Endothelial cell of umbilical vein (primary cell): Measurements from ENCODE around the gene TMEM52B. TPM values are rescaled to one million over a fixed set of nuclear protein-coding genes. Genes with fewer than 3 reads are reported as not detected.
"Not testable (repeated sequence)": the region's sequence is repeated elsewhere in the genome, so short reads cannot be mapped to it uniquely, and the experiment has no call there.

Experiments
- BruUV-seq: library from RNA; stranded (reverse); fragments of 400-500 nt; replicated peaks from 2 replicates; lab custom pipeline; 2021; lab: Mats Ljungman, UMichigan
- CTCF ChIA-PET: fragments of 300-600, 350-600 bp; sonication (Branson Sonifier 250); formaldehyde crosslinking; loops from one replicate; lab custom pipeline; 2021; ENCODE audit warnings: antibody characterized with exemption, inconsistent platforms; lab: Charles Lee
- POLR2A ChIA-PET: fragments of 300-600, 350-600 bp; sonication (Branson Sonifier 250); formaldehyde crosslinking; loops from one replicate; lab custom pipeline; 2021; ENCODE audit warnings: antibody characterized with exemption, inconsistent platforms; lab: Charles Lee
- DNase-seq: peaks from one replicate; pipeline ENCODE4 v3.0.0-alpha.2; 2011; ENCODE audit warnings: low read depth, low spot score
- FAIRE-seq: peaks from 2 replicates; lab custom pipeline; 2011; peaks lifted over from hg19 to GRCh38; lab: Jason Lieb, UNC
- H2AFZ ChIP-seq: 2 replicates; pipeline ENCODE4 v1.6.0; 2012; ENCODE audit warnings: low read depth, low read length, control low read depth, inconsistent platforms
- H3K27ac ChIP-seq: 2 replicates; pipeline ENCODE4 v1.5.1; 2011; ENCODE audit warnings: low read depth, mild to moderate bottlenecking, control low read depth, low read length, moderate library complexity; ENCODE audit not compliant: insufficient read depth
- H3K27me3 ChIP-seq, 2 experiments: 2 replicates each; pipeline versions ENCODE4 v1.6.0 to v1.6.1; 2011; ENCODE audit warnings: low read length in 2 of 2, mixed read lengths in 1 of 2; ENCODE audit not compliant: control insufficient read depth in 2 of 2, insufficient read depth in 2 of 2
- H3K36me3 ChIP-seq, 2 experiments: 2 replicates in 1 of 2; 3 replicates in 1 of 2; pipeline ENCODE4 v1.5.1; 2011; ENCODE audit warnings: low read length in 2 of 2, mild to moderate bottlenecking in 1 of 2, moderate library complexity in 1 of 2; ENCODE audit not compliant: control insufficient read depth in 2 of 2, insufficient read depth in 2 of 2; ENCODE audit errors: extremely low read depth in 1 of 2
- H3K4me1 ChIP-seq: 3 replicates; pipeline ENCODE4 v1.5.1; 2011; ENCODE audit warnings: mild to moderate bottlenecking, low read length; ENCODE audit not compliant: control insufficient read depth, insufficient read depth; ENCODE audit errors: extremely low read depth
- H3K4me2 ChIP-seq: 2 replicates; pipeline ENCODE4 v1.6.1; 2011; ENCODE audit warnings: low read length, control low read depth, mixed read lengths; ENCODE audit not compliant: insufficient read depth
- H3K4me3 ChIP-seq, 3 experiments: fragments of 200-600 bp in 1 of 3; sonication (generic), shearing (Covaris generic) in 1 of 3; replicated peaks in 1 of 3; 2 replicates each; pipeline ENCODE4 v1.5.1; 2011 to 2016; ENCODE audit warnings: control low read depth in 3 of 3, low read length in 3 of 3, mild to moderate bottlenecking in 2 of 3, inconsistent platforms in 1 of 3, low read depth in 1 of 3, moderate library complexity in 1 of 3; ENCODE audit not compliant: insufficient read depth in 1 of 3
- H3K79me2 ChIP-seq: 2 replicates; pipeline ENCODE4 v1.6.0; 2012; ENCODE audit warnings: low read length, inconsistent platforms; ENCODE audit not compliant: control insufficient read depth, insufficient read depth
- H3K9ac ChIP-seq: replicated peaks from 2 replicates; pipeline ENCODE3; 2011; ENCODE audit warnings: low read length, control low read depth; ENCODE audit not compliant: insufficient read depth; ENCODE audit errors: extremely low read depth
- H3K9me1 ChIP-seq: replicated peaks from 3 replicates; pipeline ENCODE4 v1.6.0; 2011; ENCODE audit warnings: mild to moderate bottlenecking, low read length; ENCODE audit not compliant: control insufficient read depth, insufficient read depth; ENCODE audit errors: extremely low read depth
- H3K9me3 ChIP-seq: replicated peaks from 2 replicates; pipeline ENCODE4 v1.5.1; 2012; ENCODE audit warnings: low read length, inconsistent platforms; ENCODE audit not compliant: control insufficient read depth, insufficient read depth
- H4K20me1 ChIP-seq: replicated peaks from 2 replicates; pipeline ENCODE3; 2011; ENCODE audit warnings: mild to moderate bottlenecking, low read length; ENCODE audit not compliant: control insufficient read depth, insufficient read depth; ENCODE audit errors: extremely low read depth
- CTCF ChIP-seq, 2 donors: IDR thresholded peaks; 1 replicate in 1 of 2; 2 replicates in 1 of 2; pipeline ENCODE4 v1.5.1; 2011; ENCODE audit warnings: low read length in 2 of 2, mild to moderate bottlenecking in 2 of 2, moderate library complexity in 2 of 2, control low read depth in 1 of 2, inconsistent platforms in 1 of 2, low read depth in 1 of 2; ENCODE audit not compliant: insufficient read depth in 1 of 2; ENCODE audit errors: extremely low read depth in 1 of 2
- EZH2 ChIP-seq: IDR thresholded peaks from 2 replicates; pipeline ENCODE4 v1.6.1; 2012; ENCODE audit warnings: borderline replicate concordance, low read depth, mild to moderate bottlenecking, moderate library complexity, low read length, inconsistent platforms; ENCODE audit not compliant: severe bottlenecking
- FOS ChIP-seq: IDR thresholded peaks from 2 replicates; pipeline ENCODE4 v1.6.1; 2011; ENCODE audit warnings: mild to moderate bottlenecking, low read length, moderate library complexity, borderline replicate concordance; ENCODE audit not compliant: insufficient read depth
- GATA2 ChIP-seq: IDR thresholded peaks from 2 replicates; pipeline ENCODE4 v1.7.0; 2011; ENCODE audit warnings: low read depth, mild to moderate bottlenecking, moderate library complexity, mixed read lengths, low read length; ENCODE audit not compliant: insufficient read length, insufficient read depth
- JUN ChIP-seq: IDR thresholded peaks from 2 replicates; pipeline ENCODE4 v1.6.1; 2011; ENCODE audit warnings: borderline replicate concordance, low read depth; ENCODE audit not compliant: insufficient read length, insufficient read depth
- MAX ChIP-seq: IDR thresholded peaks from 2 replicates; pipeline ENCODE4 v1.6.1; 2011; ENCODE audit not compliant: insufficient read depth, insufficient read length
- MYC ChIP-seq: IDR thresholded peaks from one replicate; pipeline ENCODE4 v1.6.1; 2011; ENCODE audit warnings: mild to moderate bottlenecking, low read depth, low read length
- POLR2A ChIP-seq: IDR thresholded peaks from 2 replicates; pipeline ENCODE4 v1.6.1; 2012; ENCODE audit warnings: low read depth, mild to moderate bottlenecking, control low read depth, low read length
- POLR2AphosphoS5 ChIP-seq: IDR thresholded peaks from 2 replicates; pipeline ENCODE4 v1.6.1; 2012; ENCODE audit warnings: low read depth, mild to moderate bottlenecking, control low read depth, low read length, moderate library complexity; ENCODE audit not compliant: insufficient read depth
- dilution Hi-C: fragments of 300-500 bp; cut with MboI; formaldehyde crosslinking; loops from one replicate; pipeline ENCODE4 v1.15.0; 2019; ENCODE audit warnings: low sequenced_read_pairs; ENCODE audit not compliant: extremely low pct_ligation_motif_present
- intact Hi-C: fragments of 100-400 bp; cut with micrococcal nuclease; formaldehyde crosslinking; loops from one replicate; pipeline ENCODE4 v1.10.0; 2022
- polyA plus RNA-seq, 4 experiments: library from polyadenylated mRNA; depleted of rRNA in 3 of 4; stranded (reverse) in 3 of 4; unstranded in 1 of 4; fragments of >200 nt; gene quantifications; 2 replicates each; pipeline versions ENCODE4 v1.2.1 to v1.2.3, GENCODE V29; 2011 to 2012; ENCODE audit warnings: missing spikeins in 1 of 4
- total RNA-seq: library from RNA; stranded (reverse); gene quantifications from 2 replicates; pipeline ENCODE4 v1.2.3, GENCODE V29; 2021

The TMEM52B gene
- total and polyA plus RNA-seq, 2 donors (not counting 3 experiments of a cell fraction or from before 2014, with no cell fraction given): 0.24 TPM; not detected in 1

- H2AFZ ChIP-seq: no peak overlapping the region
Observed at GRCh38 chr12:10186299-10186698, 7.5 kb downstream of the TMEM52B start.

GRCh38 chr12:10186958-10187357 lies 8.1 kb downstream of the TMEM52B start:
- H3K27me3 ChIP-seq: peaks cover 9 to 19% of the 10 kb centered on the region in 2 experiments
- DNase-seq, POLR2A ChIA-PET, H3K27ac ChIP-seq, dilution Hi-C loops, H3K9ac ChIP-seq, H3K79me2 ChIP-seq, intact Hi-C loops, H3K4me2 ChIP-seq, H4K20me1 ChIP-seq, BruUV-seq, H3K4me3 ChIP-seq, H3K9me3 ChIP-seq, H3K4me1 ChIP-seq, H3K36me3 ChIP-seq, FAIRE-seq, H2AFZ ChIP-seq, H3K9me1 ChIP-seq: not testable (repeated sequence)
- CTCF ChIA-PET: interaction anchor here (3.3 kb wide), 1 partner anchor 34 kb away, joined by 11 read pairs; no protein-coding TSS in a partner anchor

More at GRCh38 chr12:10186299-10186698, 7.5 kb downstream of the TMEM52B start:
- BruUV-seq: no TSS peak
- H3K9ac ChIP-seq: no peak overlapping the region
- no peak overlapping the region for H3K4me2 ChIP-seq
- dilution Hi-C loops: no loop called here
- no peaks in the 10 kb centered on the region for H4K20me1 ChIP-seq
- no peaks in the 10 kb centered on the region for H3K79me2 ChIP-seq
- intact Hi-C loops: no loop called here
- no peak overlapping the region for H3K27ac ChIP-seq
- no peaks in the 10 kb centered on the region for H3K4me1 ChIP-seq
- TF ChIP-seq EZH2 (no peak), GATA2 (no peak), CTCF (IDR thresholded peaks at IDR 0.05; ENCODE audit: extremely low read depth in 1 of 2, insufficient read depth in 1 of 2, low read depth in 1 of 2, low read length in 2 of 2) (no peak), MYC (no peak), POLR2A (no peak), POLR2AphosphoS5 (no peak), FOS (no peak), MAX (no peak), JUN (no peak)
- peaks cover 7 to 19% of the 10 kb centered on the region in 2 experiments for H3K27me3 ChIP-seq
- DNase-seq: no peak
- H3K9me1 ChIP-seq: no peaks in the 10 kb centered on the region
- H3K9me3 ChIP-seq: no peaks in the 10 kb centered on the region
- no peak overlapping the region for H3K4me3 ChIP-seq
- no peaks in the 10 kb centered on the region for H3K36me3 ChIP-seq
- ChIA-PET POLR2A (no interaction called here), CTCF (interaction anchor here (3.3 kb wide), 1 partner anchor 33 kb away, joined by 11 read pairs; no protein-coding TSS in a partner anchor)
- FAIRE-seq: no peak
